CD4-positive, CD25-positive, alpha-beta regulatory T cell (primary cell): Measurements from ENCODE around the gene EIF5A2. TPM values are rescaled to one million over a fixed set of nuclear protein-coding genes. Genes with fewer than 3 reads are reported as not detected.

Experiments used
- ATAC-seq, 2 donors: fragments of 150-1000 bp; cut with Tn5 transposase; one replicate each; pipeline ENCODE4 v1.10.0; 2021; ENCODE audit warnings: low read depth in 2 of 2, moderate number of reproducible peaks in 2 of 2, moderate library complexity in 1 of 2
- DNase-seq, 3 donors: peaks; one replicate each; pipeline versions ENCODE4 v3.0.0 to v3.0.0-alpha.2; 2012 to 2022; ENCODE audit warnings: mixed read lengths in 1 of 3
- H3K27ac ChIP-seq: one replicate; pipeline ENCODE4 v1.7.0; 2013; ENCODE audit warnings: mild to moderate bottlenecking, low read length; ENCODE audit not compliant: insufficient read depth, poor library complexity, severe bottlenecking
- H3K27me3 ChIP-seq: one replicate; pipeline ENCODE4 v1.7.0; 2013; ENCODE audit warnings: low read length; ENCODE audit not compliant: control insufficient read depth, insufficient read depth
- H3K36me3 ChIP-seq: one replicate; pipeline ENCODE4 v1.7.0; 2013; ENCODE audit warnings: mild to moderate bottlenecking, low read length, moderate library complexity; ENCODE audit not compliant: control insufficient read depth, insufficient read depth
- H3K4me1 ChIP-seq: 2 replicates; pipeline ENCODE4 v1.7.0; 2013; ENCODE audit warnings: mild to moderate bottlenecking, low read length; ENCODE audit not compliant: insufficient read depth, control insufficient read depth, poor library complexity, severe bottlenecking
- H3K4me3 ChIP-seq: one replicate; pipeline ENCODE4 v1.7.0; 2013; ENCODE audit warnings: low read depth, mild to moderate bottlenecking, low read length, moderate library complexity
- H3K9me3 ChIP-seq, 2 experiments: 1 replicate in 1 of 2; 2 replicates in 1 of 2; pipeline ENCODE4 v1.7.0; 2013; ENCODE audit warnings: low read length in 2 of 2, mild to moderate bottlenecking in 1 of 2, moderate library complexity in 1 of 2; ENCODE audit not compliant: control insufficient read depth in 2 of 2
- H3K27ac Mint-ChIP-seq, 3 donors: one replicate each; pipeline ENCODE4 v1.8.0; 2020 to 2022; ENCODE audit warnings: mild to moderate bottlenecking in 3 of 3, mixed read lengths in 3 of 3, moderate library complexity in 2 of 3
- H3K27me3 Mint-ChIP-seq: one replicate; pipeline ENCODE4 v1.8.0; 2022; ENCODE audit warnings: mild to moderate bottlenecking, mixed read lengths
- H3K36me3 Mint-ChIP-seq: one replicate; pipeline ENCODE4 v1.8.0; 2020; ENCODE audit warnings: mixed read lengths
- H3K4me1 Mint-ChIP-seq, 4 donors: one replicate each; pipeline ENCODE4 v1.8.0; 2020 to 2022; ENCODE audit warnings: mixed read lengths in 4 of 4, mild to moderate bottlenecking in 1 of 4
- H3K4me3 Mint-ChIP-seq, 4 donors: one replicate each; pipeline ENCODE4 v1.8.0; 2020 to 2022; ENCODE audit warnings: mild to moderate bottlenecking in 4 of 4, mixed read lengths in 4 of 4, moderate library complexity in 3 of 4
- H3K9me3 Mint-ChIP-seq, 7 donors: one replicate each; pipeline ENCODE4 v1.8.0; 2020 to 2022; ENCODE audit warnings: mixed read lengths in 7 of 7, mild to moderate bottlenecking in 3 of 7, moderate library complexity in 2 of 7
- polyA plus RNA-seq, 4 donors: library from polyadenylated mRNA; unstranded; fragments of 300-500 nt; fragmentation: Illumina TruSeq; gene quantifications; one replicate each; pipeline ENCODE4 v1.2.3, GENCODE V29; 2021
- total RNA-seq: library from RNA; stranded (reverse); gene quantifications from one replicate; pipeline ENCODE4 v1.2.3, GENCODE V29; 2022

The EIF5A2 gene
- 12.8 TPM for total RNA-seq
- polyA plus RNA-seq = 10 to 100 TPM in 3 of 4 donors, 1 to 10 TPM in 1; 8.0 to 22.1 (median 14.5) TPM

DNA sequence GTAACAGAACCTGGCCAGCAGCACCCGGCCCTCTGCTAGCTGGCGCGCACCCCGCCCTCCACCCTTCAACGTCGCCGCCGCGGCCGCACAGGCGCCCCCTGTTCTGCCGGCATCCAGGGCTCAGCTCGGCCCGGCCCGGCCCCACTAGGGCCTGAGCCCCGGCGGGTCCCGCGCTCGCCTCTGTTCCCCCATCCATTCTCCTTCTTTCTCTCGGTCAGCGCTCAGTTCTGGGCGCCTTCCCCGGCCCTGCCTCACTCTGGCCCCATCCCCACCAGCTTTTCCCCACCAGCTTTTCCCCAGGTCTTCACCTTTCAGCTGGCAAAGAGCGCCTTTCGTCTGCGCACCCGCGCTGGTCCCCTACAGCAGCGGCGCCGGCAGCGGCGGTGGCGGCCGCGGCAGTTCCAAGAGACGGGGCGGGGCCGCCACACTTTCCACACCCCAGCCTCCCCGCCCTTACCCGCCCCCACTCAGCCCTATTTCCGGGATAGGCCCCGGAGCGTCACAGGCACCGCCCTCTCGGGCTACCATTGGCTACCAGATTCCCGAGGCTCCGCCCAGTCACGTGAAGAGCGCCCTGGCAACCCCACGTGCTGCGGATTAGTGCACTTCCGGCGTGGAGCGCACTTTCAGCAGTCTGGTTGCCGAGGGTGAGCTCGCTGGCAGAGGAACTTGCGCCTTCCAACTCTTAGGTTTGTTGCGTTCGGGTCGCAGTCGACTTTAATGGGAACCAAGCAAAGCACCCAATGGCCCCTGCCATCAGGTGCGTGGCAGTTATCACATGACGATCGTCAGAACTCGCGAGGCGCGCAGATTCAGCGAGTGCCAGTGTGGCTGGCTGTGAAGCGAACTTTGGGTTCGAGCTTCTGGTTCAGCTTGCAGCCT is at the start of gene EIF5A2:
EIF5A2 (minus strand) TSS at position 403 of the 882 bp plus-strand sequence. CDS start 831 bp downstream, outside the sequence.
- Histone ChIP-seq H3K9me3 (peaks cover 8 to 23% of the 10 kb centered on the region in 2 experiments), H3K27me3 (no peaks in the 10 kb centered on the region), H3K4me1 (peaks cover 20% of the 10 kb centered on the region), H3K4me3 (peak within 1 kb of the TSS; percentile 87), H3K27ac (peak within 1 kb of the TSS; percentile 68), H3K36me3 (no peaks in the 10 kb centered on the region)
- Mint-ChIP-seq H3K27ac (peak within 1 kb of the TSS; percentile 91 to 97 (median 94)), H3K27me3 (peaks cover 6% of the 10 kb centered on the region), H3K36me3 (no peaks in the 10 kb centered on the region), H3K4me1 (peaks cover 12 to 24% (median 17%) of the 10 kb centered on the region in 4 donors), H3K4me3 (peak within 1 kb of the TSS; percentile 93 to 100 (median 96)), H3K9me3 (peaks cover 0 to 16% (median 6%) of the 10 kb centered on the region in 7 donors)
- ATAC-seq = peak; percentile 94 to 95
- DNase-seq = peak; percentile 92 to 98 (median 94)

DNA sequence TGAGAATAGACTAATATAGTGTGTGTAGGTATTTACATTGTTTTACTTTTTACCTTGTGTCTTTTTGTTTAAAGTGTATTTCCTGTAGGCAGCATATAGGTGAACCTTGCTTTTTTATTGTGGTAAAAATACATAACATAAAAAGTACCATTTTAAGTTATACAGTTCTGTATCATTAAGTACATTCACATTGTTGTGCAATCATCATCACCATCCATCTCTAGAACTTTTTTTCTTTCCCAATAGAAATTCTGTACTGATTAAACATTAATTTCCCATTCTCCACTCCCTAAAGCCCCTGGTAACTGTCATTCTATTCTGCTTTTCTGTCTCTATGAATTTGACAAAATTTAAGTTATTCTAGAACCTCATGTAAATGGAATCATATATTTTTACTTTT is 48.2 kb upstream of the EIF5A2 start:
- no peak for DNase-seq
- H3K36me3 Mint-ChIP-seq = no peaks in the 10 kb centered on the region
- no peaks in the 10 kb centered on the region for H3K36me3 ChIP-seq
- no peaks in the 10 kb centered on the region for H3K4me1 Mint-ChIP-seq
- H3K9me3 Mint-ChIP-seq = peaks cover 0 to 2% (median 0%) of the 10 kb centered on the region in 7 donors
- no peaks in the 10 kb centered on the region for H3K9me3 ChIP-seq
- no peak for ATAC-seq
- H3K4me3 Mint-ChIP-seq = no peak overlapping the region
- peaks cover 10% of the 10 kb centered on the region for H3K27me3 ChIP-seq
- no peak overlapping the region for H3K27ac Mint-ChIP-seq
- no peak overlapping the region for H3K27ac ChIP-seq
- H3K4me1 ChIP-seq = no peaks in the 10 kb centered on the region
- peaks cover 32% of the 10 kb centered on the region for H3K27me3 Mint-ChIP-seq
- no peak overlapping the region for H3K4me3 ChIP-seq

DNA sequence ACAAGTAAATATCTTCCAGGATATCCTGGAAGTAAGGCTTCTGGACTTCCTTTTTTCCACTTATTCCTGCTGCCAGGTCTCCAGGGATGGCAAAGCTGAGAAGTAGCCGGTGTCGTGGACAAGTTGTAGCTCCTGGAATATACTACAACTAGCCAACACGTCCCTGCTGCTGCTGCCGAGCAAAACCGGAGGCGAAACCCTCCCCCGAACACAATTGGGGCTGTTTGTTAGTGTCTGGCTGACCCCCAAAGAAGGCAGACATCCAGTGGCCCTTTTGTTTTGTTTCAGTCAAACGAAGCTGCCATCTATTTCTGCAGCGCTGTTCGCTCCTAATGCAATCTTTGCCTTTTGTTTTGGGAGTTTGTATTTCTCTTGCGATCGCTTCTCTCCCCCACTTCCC is 45.3 kb upstream of the EIF5A2 start:
- no peaks in the 10 kb centered on the region for H3K36me3 Mint-ChIP-seq

DNA sequence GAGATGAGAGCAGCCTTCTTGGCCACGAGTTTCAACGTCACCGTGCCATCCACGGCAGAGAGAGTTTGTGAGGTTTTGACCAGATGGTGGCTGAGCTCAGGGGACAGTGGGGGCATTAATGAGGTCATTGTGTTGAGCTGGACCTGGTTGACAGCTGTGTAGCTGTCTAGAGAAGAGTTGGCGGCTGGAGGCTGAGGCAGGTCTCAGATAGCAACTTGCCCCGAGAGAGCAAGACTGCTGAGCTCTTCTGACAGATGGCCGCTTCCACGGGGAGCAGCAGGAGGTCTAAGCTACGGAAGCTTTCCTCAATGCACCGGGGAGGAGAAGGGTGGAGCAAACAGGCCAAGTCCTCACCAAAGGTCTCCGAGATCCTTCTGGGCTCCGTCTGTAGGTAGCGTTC is 44.8 kb upstream of the EIF5A2 start:
- Mint-ChIP-seq H3K4me1 (no peaks in the 10 kb centered on the region), H3K27ac (no peak overlapping the region), H3K27me3 (peaks cover 26% of the 10 kb centered on the region), H3K9me3 (peaks cover 0 to 2% (median 0%) of the 10 kb centered on the region in 7 donors), H3K4me3 (no peak overlapping the region), H3K36me3 (no peaks in the 10 kb centered on the region)
- no peaks in the 10 kb centered on the region for H3K36me3 ChIP-seq
- H3K4me3 ChIP-seq = no peak overlapping the region
- H3K27ac ChIP-seq = no peak overlapping the region
- no peaks in the 10 kb centered on the region for H3K9me3 ChIP-seq
- H3K27me3 ChIP-seq = peaks cover 4% of the 10 kb centered on the region
- ATAC-seq (no peak), DNase-seq (no peak)
- no peaks in the 10 kb centered on the region for H3K4me1 ChIP-seq

More for the DNA sequence above, 45.3 kb upstream of the EIF5A2 start:
- ATAC-seq (no peak), DNase-seq (no peak)
- Histone ChIP-seq H3K4me3 (no peak overlapping the region), H3K27me3 (peaks cover 4% of the 10 kb centered on the region), H3K27ac (no peak overlapping the region), H3K9me3 (no peaks in the 10 kb centered on the region), H3K36me3 (no peaks in the 10 kb centered on the region), H3K4me1 (no peaks in the 10 kb centered on the region)
- Mint-ChIP-seq H3K4me1 (no peaks in the 10 kb centered on the region), H3K27ac (no peak overlapping the region), H3K27me3 (peaks cover 22% of the 10 kb centered on the region), H3K9me3 (peaks cover 0 to 2% (median 0%) of the 10 kb centered on the region in 7 donors), H3K4me3 (no peak overlapping the region)

DNA sequence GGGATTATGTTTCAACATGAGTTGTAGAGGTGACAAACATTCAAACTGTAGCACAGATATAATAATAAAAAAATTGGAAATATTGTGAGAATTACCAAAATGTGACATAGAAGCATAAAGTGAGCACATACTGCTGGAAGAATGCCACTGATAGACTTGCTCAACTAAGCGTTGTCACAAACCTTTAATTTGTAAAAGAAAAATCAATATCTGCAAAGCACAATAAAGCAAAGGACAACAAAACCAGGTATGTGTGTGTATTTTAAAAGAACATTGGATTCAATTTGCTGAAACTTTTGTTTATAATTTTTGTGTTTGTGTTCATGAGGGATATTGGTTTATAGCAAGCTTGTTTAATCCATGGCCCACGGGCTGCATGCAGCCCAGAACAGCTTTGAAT is 40.8 kb upstream of the EIF5A2 start:
- Histone ChIP-seq H3K9me3 (no peaks in the 10 kb centered on the region), H3K27ac (no peak overlapping the region), H3K4me3 (no peak overlapping the region), H3K27me3 (peaks cover 2% of the 10 kb centered on the region), H3K4me1 (no peaks in the 10 kb centered on the region), H3K36me3 (no peaks in the 10 kb centered on the region)
- H3K27me3 Mint-ChIP-seq = peaks cover 33% of the 10 kb centered on the region
- no peak overlapping the region for H3K4me3 Mint-ChIP-seq
- no peaks in the 10 kb centered on the region for H3K4me1 Mint-ChIP-seq
- no peak for ATAC-seq
- no peak overlapping the region for H3K27ac Mint-ChIP-seq
- peaks cover 0 to 5% (median 0%) of the 10 kb centered on the region in 7 donors for H3K9me3 Mint-ChIP-seq
- no peaks in the 10 kb centered on the region for H3K36me3 Mint-ChIP-seq
- DNase-seq = no peak

DNA sequence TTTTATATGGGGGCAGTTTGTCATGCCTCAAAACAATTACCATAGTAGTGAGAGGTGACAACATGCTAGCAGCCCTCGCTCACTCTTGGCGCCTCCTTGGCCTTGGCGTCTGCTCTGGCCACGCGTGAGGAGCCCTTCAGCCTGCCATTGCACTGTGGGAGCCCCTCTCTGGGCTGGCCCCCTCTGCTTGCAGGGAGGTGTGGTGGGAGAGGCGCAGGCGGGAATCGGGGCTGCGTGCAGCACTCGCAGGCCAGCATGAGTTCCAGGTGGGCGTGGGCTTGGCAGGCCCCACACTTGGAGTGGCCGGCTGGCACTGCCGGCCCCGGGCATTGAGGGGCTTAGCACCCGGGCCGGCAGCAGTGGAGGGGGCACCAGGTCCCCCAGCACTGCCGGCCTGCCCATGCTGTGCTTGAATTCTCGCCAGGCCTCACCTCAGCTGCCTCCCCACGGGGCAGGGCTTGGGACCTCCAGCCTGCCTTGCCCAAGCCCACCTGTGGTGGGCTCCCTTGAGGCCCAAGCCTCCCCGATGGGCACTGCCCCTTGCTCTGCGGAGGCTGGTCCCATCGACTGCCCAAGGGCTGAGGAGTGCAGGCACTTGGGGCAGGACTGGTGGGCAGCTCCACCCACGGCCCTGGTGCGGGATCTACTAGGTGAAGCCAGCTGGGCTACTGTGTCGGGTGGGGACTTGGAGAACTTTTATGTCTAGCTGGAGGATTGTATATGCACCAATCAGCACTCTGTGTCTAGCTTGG is 38.8 kb upstream of the EIF5A2 start:
- H3K27me3 ChIP-seq = peaks cover 5% of the 10 kb centered on the region
- ATAC-seq (no peak), DNase-seq (no peak)
- no peaks in the 10 kb centered on the region for H3K36me3 ChIP-seq
- Mint-ChIP-seq H3K27ac (no peak overlapping the region), H3K4me3 (no peak overlapping the region), H3K36me3 (no peaks in the 10 kb centered on the region), H3K4me1 (no peaks in the 10 kb centered on the region), H3K27me3 (peaks cover 29% of the 10 kb centered on the region), H3K9me3 (peaks cover 0 to 5% (median 0%) of the 10 kb centered on the region in 7 donors)
- H3K4me1 ChIP-seq = no peaks in the 10 kb centered on the region
- H3K9me3 ChIP-seq = no peaks in the 10 kb centered on the region
- no peak overlapping the region for H3K27ac ChIP-seq
- H3K4me3 ChIP-seq = no peak overlapping the region

DNA sequence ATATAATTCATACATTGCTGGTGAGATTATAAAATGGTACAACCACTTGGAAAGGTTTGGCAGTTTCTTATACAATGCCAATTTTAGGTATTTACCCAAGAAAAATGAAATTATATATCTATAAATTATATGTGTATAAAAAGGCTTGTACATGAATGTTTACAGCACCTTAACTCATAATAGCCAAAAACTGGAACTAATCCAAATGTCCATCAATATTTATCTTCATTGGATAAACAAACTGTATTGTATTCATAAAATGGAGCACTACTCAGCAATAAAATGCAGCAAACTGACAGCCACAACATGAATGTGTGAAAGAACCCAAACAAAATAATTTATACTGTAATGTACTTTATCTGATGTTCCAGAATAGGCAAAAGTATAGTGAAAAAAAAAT is 33.6 kb upstream of the EIF5A2 start:
- ATAC-seq = no peak
- peaks cover 28% of the 10 kb centered on the region for H3K27me3 Mint-ChIP-seq

More for the DNA sequence above, 33.6 kb upstream of the EIF5A2 start:
- Mint-ChIP-seq H3K4me1 (no peaks in the 10 kb centered on the region), H3K9me3 (peaks cover 3 to 15% (median 8%) of the 10 kb centered on the region in 7 donors), H3K27ac (no peak overlapping the region), H3K36me3 (no peaks in the 10 kb centered on the region), H3K4me3 (no peak overlapping the region)
- no peak overlapping the region for H3K27ac ChIP-seq
- DNase-seq = no peak
- H3K9me3 ChIP-seq = peaks cover 6 to 8% of the 10 kb centered on the region in 2 experiments
- H3K4me1 ChIP-seq = no peaks in the 10 kb centered on the region
- peaks cover 9% of the 10 kb centered on the region for H3K27me3 ChIP-seq
- no peak overlapping the region for H3K4me3 ChIP-seq
- no peaks in the 10 kb centered on the region for H3K36me3 ChIP-seq
